ENCODE data around the gene OTOG. TPM values are rescaled to one million over a fixed set of nuclear protein-coding genes. Genes with fewer than 3 reads are reported as not detected.

The OTOG gene
- total and polyA plus RNA-seq, 2 of the 8 experiments (the other 6 are each of a cell fraction or from before 2014, with no cell fraction given), result 0.41 to 1.5 TPM

- H3K27ac ChIP-seq (ENCODE audit: low read depth, low read length), result no peak overlapping the region
- H3K9me3 ChIP-seq (ENCODE audit: insufficient read depth in 2 of 2, low read depth in 1 of 2, low read length in 1 of 2), result no peaks in the 10 kb centered on the region
- 86% methylated on average over 4 of the region's 4 CpGs; no CpG with 5 or more reads in 1 of the 2 experiments for WGBS, 2 experiments (ENCODE audit: extremely low coverage in 1 of 2, insufficient coverage in 1 of 2, insufficient read length in 1 of 2, insufficient replicate concordance in 2 of 2, low coverage in 1 of 2, low lambda C conversion rate in 2 of 2, missing lambda C conversion rate in 1 of 2)
- no peak overlapping the region for H2BK20ac ChIP-seq (ENCODE audit: low read length)
- no peak overlapping the region for H3K56ac ChIP-seq (replicated peaks; ENCODE audit: insufficient read length, low read depth, low read length)
- H3K27me3 ChIP-seq (replicated peaks in 1 of 4; ENCODE audit: control insufficient read depth in 3 of 4, extremely low read depth in 1 of 4, insufficient read depth in 3 of 4, low read length in 3 of 4), result peaks cover 0 to 9% (median 3%) of the 10 kb centered on the region in 4 experiments; a peak in 3 of 7 replicates
- no peak overlapping the region for H2AFZ ChIP-seq (ENCODE audit: low read length)
- H2BK12ac ChIP-seq (ENCODE audit: low read depth, low read length), result no peak overlapping the region
- no peak overlapping the region for H3K4ac ChIP-seq (replicated peaks; ENCODE audit: insufficient read length, low read depth, low read length)
- H3K4me1 ChIP-seq (replicated peaks in 1 of 4; ENCODE audit: control insufficient read depth in 3 of 4, insufficient read depth in 4 of 4, low read length in 3 of 4), result peaks cover 3 to 9% (median 7%) of the 10 kb centered on the region in 4 experiments; a peak in 6 of 7 replicates
- FAIRE-seq (no peak), DNase-seq (ENCODE audit: low read depth in 1 of 2, low spot score in 2 of 2) (no peak)
- no peak overlapping the region for H2BK15ac ChIP-seq (ENCODE audit: low read length)
- no peak overlapping the region for H3K18ac ChIP-seq (ENCODE audit: extremely low read depth, low read length)
- H3K23ac ChIP-seq (ENCODE audit: insufficient read length), result no peak overlapping the region
- ChIA-PET CTCF (ENCODE audit: partially characterized antibody) (interaction anchor here (1.0 to 3.0 kb wide), 8 partner anchors 9 to 85 kb away, joined by 3 to 17 read pairs (median 4); no protein-coding TSS in a partner anchor), POLR2A (ENCODE audit: partially characterized antibody) (no interaction called here)
- H3K23me2 ChIP-seq (ENCODE audit: low read depth, low read length), result no peaks in the 10 kb centered on the region
- no peaks in the 10 kb centered on the region for H3K79me1 ChIP-seq (ENCODE audit: low read depth, low read length)
- no peaks in the 10 kb centered on the region for H3K36me3 ChIP-seq (ENCODE audit: control insufficient read depth in 2 of 4, insufficient read depth in 4 of 4, low read length in 3 of 4)
- H3K4me2 ChIP-seq (ENCODE audit: insufficient read depth in 1 of 2, low read depth in 2 of 2, low read length in 2 of 2), result no peak overlapping the region
- no peak overlapping the region for H4K8ac ChIP-seq (ENCODE audit: extremely low read depth, insufficient read depth, low read length)
- H2BK5ac ChIP-seq (ENCODE audit: low read depth, low read length), result no peak overlapping the region
- H4K91ac ChIP-seq (replicated peaks; ENCODE audit: insufficient read length, low read length), result no peak overlapping the region
- no peak overlapping the region for H4K5ac ChIP-seq (ENCODE audit: insufficient read length, low read depth, low read length)
- H4K20me1 ChIP-seq (replicated peaks in 1 of 2; ENCODE audit: control insufficient read depth in 1 of 2, insufficient read depth in 2 of 2, low read length in 2 of 2), result no peaks in the 10 kb centered on the region
- no peaks in the 10 kb centered on the region for H3K79me2 ChIP-seq (ENCODE audit: control insufficient read depth in 1 of 2, insufficient read depth in 2 of 2, low read length in 2 of 2)
- no peak overlapping the region for H3K14ac ChIP-seq (ENCODE audit: insufficient read length)
- H2BK120ac ChIP-seq (replicated peaks; ENCODE audit: low read depth, low read length), result no peak overlapping the region
- no peak overlapping the region for H2AK5ac ChIP-seq (ENCODE audit: low read depth, low read length)
- no peak overlapping the region for H3K9ac ChIP-seq (replicated peaks in 1 of 4; ENCODE audit: extremely low read depth in 1 of 4, low read depth in 3 of 4, low read length in 3 of 4)
- no peak overlapping the region for H3K4me3 ChIP-seq (ENCODE audit: extremely low read depth in 1 of 4, insufficient read depth in 2 of 4, low read depth in 3 of 4, low read length in 4 of 4)
- no peak for TF ChIP-seq KDM4A (IDR thresholded peaks at IDR 0.05; ENCODE audit: low read depth, low read length, severe bottlenecking)
- TF ChIP-seq USF2 (IDR thresholded peaks at IDR 0.05; ENCODE audit: low read length), result no peak
- no peak for TF ChIP-seq BRCA1 (IDR thresholded peaks at IDR 0.05; ENCODE audit: low read depth, low read length)
- no peak for TF ChIP-seq CTBP2 (IDR thresholded peaks at IDR 0.05; ENCODE audit: borderline replicate concordance, insufficient read depth, insufficient read length, low read length)
- TF ChIP-seq GTF2F1 (IDR thresholded peaks at IDR 0.05; ENCODE audit: borderline replicate concordance, low read depth, low read length), result no peak
- TF ChIP-seq TBP (IDR thresholded peaks at IDR 0.05; ENCODE audit: low read depth, low read length), result no peak
- TF ChIP-seq ATF3 (IDR thresholded peaks at IDR 0.05; ENCODE audit: insufficient read depth, low read depth, low read length), result no peak
- no peak for TF ChIP-seq SUZ12 (IDR thresholded peaks at IDR 0.05; ENCODE audit: low read length)
- TF ChIP-seq SIX5 (IDR thresholded peaks at IDR 0.05; ENCODE audit: low read depth, low read length), result no peak
- TF ChIP-seq TAF1 (IDR thresholded peaks at IDR 0.05; ENCODE audit: low read depth, low read length), result no peak
- TF ChIP-seq POLR2AphosphoS5 (IDR thresholded peaks at IDR 0.05; ENCODE audit: low read depth, low read length), result no peak
- no peak for TF ChIP-seq CBX8 (IDR thresholded peaks at IDR 0.05; ENCODE audit: borderline replicate concordance, low read depth, low read length)
- no peak for TF ChIP-seq RFX5 (IDR thresholded peaks at IDR 0.05; ENCODE audit: borderline replicate concordance, low read depth, low read length)
Observed at GRCh38 chr11:17649696-17650095, 102.6 kb downstream of the OTOG start.
